Hematopoietic multipotent progenitor cell treated with erythropoietin and hydrocortisone succinate and interleukin-3 and kit ligand, for 15 days (in vitro differentiated cells): ENCODE measurements around the gene SLC6A6.

Source experiments
- DNase-seq: peaks from one replicate; pipeline ENCODE4 v3.0.0-alpha.2; 2015; ENCODE audit warnings: low spot score

SLC6A6 gene

GRCh38 chr3:14524311-14524711, 121.9 kb downstream of the SLC6A6 start:
- DNase-seq = no peak

- DNase-seq = no peak
Measured at GRCh38 chr3:14524920-14525660, 122.7 kb downstream of the SLC6A6 start.

GRCh38 chr3:14525685-14526631, 123.6 kb downstream of the SLC6A6 start:
- DNase-seq = no peak

GRCh38 chr3:14528081-14528480, 125.7 kb downstream of the SLC6A6 start:
- no peak for DNase-seq

GRCh38 chr3:14531856-14532395, 129.5 kb downstream of the SLC6A6 start:
- DNase-seq = no peak

GRCh38 chr3:14532691-14533456, 130.5 kb downstream of the SLC6A6 start:
- peak; percentile 3 for DNase-seq

GRCh38 chr3:14533457-14533958, 131.1 kb downstream of the SLC6A6 start:
- DNase-seq = no peak

- DNase-seq = no peak
Measured at GRCh38 chr3:14534516-14535191, 132.2 kb downstream of the SLC6A6 start.

- no peak for DNase-seq
Measured at GRCh38 chr3:14535616-14536015, 133.2 kb downstream of the SLC6A6 start.

GRCh38 chr3:14536055-14536815, 133.8 kb downstream of the SLC6A6 start:
- DNase-seq = no peak

GRCh38 chr3:14536837-14537589, 134.6 kb downstream of the SLC6A6 start:
- no peak for DNase-seq

- peak; percentile 3 for DNase-seq
Measured at GRCh38 chr3:14537590-14538450, 135.4 kb downstream of the SLC6A6 start.

GRCh38 chr3:14538451-14539088, 136.2 kb downstream of the SLC6A6 start:
- no peak for DNase-seq
